Adrenal gland (tissue), 12 donors: ENCODE data around the gene TEX11. TPM values are rescaled to one million over a fixed set of nuclear protein-coding genes. Genes with fewer than 3 reads are reported as not detected.
"Not testable (repeated sequence)": the region's sequence is repeated elsewhere in the genome, so short reads cannot be mapped to it uniquely, and the experiment has no call there.

Source experiments
- DNase-seq, 7 donors: peaks; one replicate each; pipeline ENCODE4 v3.0.0-alpha.2; 2019 to 2020
- H3K27ac ChIP-seq, 5 donors: fragments of 200-600 bp; sonication (generic) in 4 of 5; 1 replicate in 3 of 5; 2 replicates in 2 of 5; pipeline versions ENCODE4 v1.5.1 to v1.8.0; 2016 to 2020; ENCODE audit warnings: mild to moderate bottlenecking in 1 of 5
- H3K27me3 ChIP-seq: fragments of 200-600 bp; 2 replicates; pipeline ENCODE4 v1.8.0; 2021
- H3K36me3 ChIP-seq, 2 donors: fragments of 200-600 bp; replicated peaks in 1 of 2; 1 replicate in 1 of 2; 2 replicates in 1 of 2; pipeline versions ENCODE4 v1.5.1 to v1.8.0; 2018 to 2022
- H3K4me1 ChIP-seq, 2 donors: fragments of 200-600 bp; replicated peaks in 1 of 2; 1 replicate in 1 of 2; 2 replicates in 1 of 2; pipeline versions ENCODE4 v1.5.1 to v1.8.0; 2018 to 2021
- H3K4me3 ChIP-seq, 4 donors: fragments of 200-600 bp; sonication (generic) in 3 of 4; one replicate each; pipeline ENCODE4 v1.5.1; 2016 to 2018
- H3K9me3 ChIP-seq, 3 donors: fragments of 200-600 bp; sonication (generic) in 1 of 3; replicated peaks in 1 of 3; 1 replicate in 2 of 3; 2 replicates in 1 of 3; pipeline versions ENCODE4 v1.5.1 to v1.8.0; 2016 to 2021
- POLR2A ChIP-seq, 2 donors: fragments of 450-650 bp; IDR thresholded peaks; one replicate each; pipeline ENCODE4 v1.6.1; 2017; ENCODE audit warnings: antibody characterized with exemption in 2 of 2, mild to moderate bottlenecking in 2 of 2, moderate library complexity in 1 of 2
- WGBS, 4 donors: extraction: QIAGEN DNeasy Blood & Tissue Kit in 2 of 4; methylation state at CpG; one replicate each; pipeline versions ENCODE4 v1.1.5 to v1.1.7; 2013 to 2017; 5-methylcytosine and 5-hydroxymethylcytosine counted together
- intact Hi-C, 2 donors: fragments of 100-400 bp; cut with DNase I; formaldehyde crosslinking; loops; one replicate each; pipeline versions ENCODE4 v1.14.1 to v1.15.0; 2022 to 2023
- polyA plus RNA-seq, 3 donors: library from polyadenylated mRNA; stranded (reverse); fragments of 200-250 nt in 2 of 3; fragments of 350-450 nt in 1 of 3; fragmentation: Illumina TruSeq in 1 of 3; extraction: RNeasy Lipid Tissue Mini Kit (QIAGEN cat#74804) in 1 of 3; gene quantifications; one replicate each; pipeline ENCODE4 v1.2.3, GENCODE V29; 2013 to 2014
- total RNA-seq, 9 donors: library from RNA; depleted of rRNA in 4 of 9; stranded (reverse); fragments of >200 nt in 4 of 9; fragments of 120-200 nt in 1 of 9; fragmentation: NEBNext Ultra II Directional in 1 of 9; extraction: Animal tissue kit (Norgen Biotek cat#: 25700) in 1 of 9; gene quantifications; one replicate each; pipeline versions ENCODE4 v1.1.0 to v1.2.4, GENCODE V29; 2013 to 2023
- TF ChIP-seq, protein P1 (sequence below), 6 experiments: fragments of 450-650 bp in 4 of 6; fragments of 200-600 bp in 2 of 6; sonication (generic) in 1 of 6; IDR thresholded peaks; 1 replicate in 5 of 6; 2 replicates in 1 of 6; pipeline versions ENCODE4 v1.5.1 to v1.8.0; 2016 to 2021; ENCODE audit warnings: antibody characterized with exemption in 6 of 6, mild to moderate bottlenecking in 2 of 6, moderate library complexity in 1 of 6
- donor health status: healthy with polysubstance abuse.
- donor health status: Bipolar disorder and iron deficiency.
- donor health status: DM: yes; HTN: yes; CAD: no.
- donor health status: DM: no; HTN: no; CAD: no.
- donor health status: DM: no; HTN: no; CAD: no.
- donor health status: DM: yes; HTN: yes; CAD: no.

Gene TEX11
- total and polyA plus RNA-seq, 12 donors: 0.13 TPM; not detected in 11

DNA sequence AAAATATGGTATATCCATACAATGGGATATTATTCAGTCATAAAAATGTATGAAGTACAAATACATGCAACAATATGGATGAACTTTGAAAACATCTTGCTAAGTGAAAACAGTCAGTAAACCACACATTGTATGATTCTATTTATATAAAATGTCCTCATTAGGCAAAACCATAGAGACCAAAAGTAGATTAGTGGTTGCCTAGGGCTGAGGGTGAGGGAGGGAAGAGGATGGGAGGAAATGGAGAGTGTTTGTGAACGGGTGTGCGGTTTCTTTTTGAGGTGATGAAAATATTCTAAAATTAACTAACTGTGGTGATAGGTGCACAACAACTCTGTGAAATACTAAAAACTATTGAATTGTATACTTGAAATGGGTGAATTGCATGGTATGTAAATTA, 29.6 kb downstream of the TEX11 start:
- no peak for DNase-seq
- Histone ChIP-seq H3K4me3 (no peak overlapping the region), H3K27ac (no peak overlapping the region), H3K4me1 (no peaks in the 10 kb centered on the region), H3K27me3 (peaks cover 9% of the 10 kb centered on the region), H3K36me3 (no peaks in the 10 kb centered on the region), H3K9me3 (no peaks in the 10 kb centered on the region)
- 72 to 84% (median 76%) methylated on average over 2 of the region's 2 CpGs for WGBS, 4 donors
- no peak for TF ChIP-seq POLR2A (IDR thresholded peaks at IDR 0.05)
- TF ChIP-seq, protein P1, sequence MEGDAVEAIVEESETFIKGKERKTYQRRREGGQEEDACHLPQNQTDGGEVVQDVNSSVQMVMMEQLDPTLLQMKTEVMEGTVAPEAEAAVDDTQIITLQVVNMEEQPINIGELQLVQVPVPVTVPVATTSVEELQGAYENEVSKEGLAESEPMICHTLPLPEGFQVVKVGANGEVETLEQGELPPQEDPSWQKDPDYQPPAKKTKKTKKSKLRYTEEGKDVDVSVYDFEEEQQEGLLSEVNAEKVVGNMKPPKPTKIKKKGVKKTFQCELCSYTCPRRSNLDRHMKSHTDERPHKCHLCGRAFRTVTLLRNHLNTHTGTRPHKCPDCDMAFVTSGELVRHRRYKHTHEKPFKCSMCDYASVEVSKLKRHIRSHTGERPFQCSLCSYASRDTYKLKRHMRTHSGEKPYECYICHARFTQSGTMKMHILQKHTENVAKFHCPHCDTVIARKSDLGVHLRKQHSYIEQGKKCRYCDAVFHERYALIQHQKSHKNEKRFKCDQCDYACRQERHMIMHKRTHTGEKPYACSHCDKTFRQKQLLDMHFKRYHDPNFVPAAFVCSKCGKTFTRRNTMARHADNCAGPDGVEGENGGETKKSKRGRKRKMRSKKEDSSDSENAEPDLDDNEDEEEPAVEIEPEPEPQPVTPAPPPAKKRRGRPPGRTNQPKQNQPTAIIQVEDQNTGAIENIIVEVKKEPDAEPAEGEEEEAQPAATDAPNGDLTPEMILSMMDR (IDR thresholded peaks at IDR 0.05): no peak
- intact Hi-C loops: no loop called here

DNA sequence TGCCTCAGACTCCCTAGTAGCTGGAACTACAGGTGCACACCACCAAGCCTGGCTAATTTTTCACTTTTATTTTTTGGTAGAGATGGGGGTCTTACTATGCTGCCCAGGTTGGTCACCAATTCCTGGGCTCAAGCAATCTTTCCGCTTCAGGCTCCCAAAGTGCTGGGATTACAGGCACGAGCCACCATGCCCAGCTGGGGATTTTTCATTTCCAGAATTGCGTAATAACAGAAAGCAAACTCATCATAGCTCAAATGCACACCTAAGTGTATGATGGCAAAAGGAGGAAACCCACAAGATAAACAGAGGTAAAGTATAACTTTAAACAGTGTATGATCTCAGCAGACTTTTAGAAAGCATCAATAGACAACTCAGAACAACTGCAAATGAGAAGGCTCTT, 56.2 kb downstream of the TEX11 start:
- no peaks in the 10 kb centered on the region for H3K4me1 ChIP-seq
- DNase-seq: no peak
- no peak overlapping the region for H3K4me3 ChIP-seq
- intact Hi-C loops: no loop called here
- no peaks in the 10 kb centered on the region for H3K36me3 ChIP-seq
- peaks cover 23% of the 10 kb centered on the region for H3K27me3 ChIP-seq
- TF ChIP-seq, protein P1 (IDR thresholded peaks at IDR 0.05): no peak
- TF ChIP-seq POLR2A (IDR thresholded peaks at IDR 0.05): no peak
- no peak overlapping the region for H3K27ac ChIP-seq
- WGBS, 4 donors: 78 to 83% (median 79%) methylated on average over 3 of the region's 3 CpGs
- H3K9me3 ChIP-seq: no peaks in the 10 kb centered on the region

DNA sequence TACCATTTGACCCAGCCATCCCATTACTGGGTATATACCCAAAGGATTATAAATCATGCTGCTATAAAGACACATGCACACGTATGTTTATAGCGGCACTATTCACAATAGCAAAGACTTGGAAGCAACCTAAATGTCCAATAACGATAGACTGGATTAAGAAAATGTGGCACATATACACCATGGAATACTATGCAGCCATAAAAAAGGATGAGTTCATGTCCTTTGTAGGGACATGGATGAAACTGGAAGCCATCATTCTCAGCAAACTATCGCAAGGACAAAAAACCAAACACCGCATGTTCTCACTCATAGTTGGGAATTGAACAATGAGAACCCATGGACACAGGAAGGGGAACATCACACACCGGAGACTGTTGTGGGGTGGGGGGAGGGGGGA, 64.4 kb downstream of the TEX11 start:
- H3K27me3 ChIP-seq, H3K4me3 ChIP-seq, intact Hi-C loops, H3K4me1 ChIP-seq, H3K27ac ChIP-seq, DNase-seq, H3K36me3 ChIP-seq, H3K9me3 ChIP-seq: not testable (repeated sequence)
- 84 to 100% (median 87%) methylated on average over 2 to 6 of the region's 6 CpGs for WGBS, 4 donors

DNA sequence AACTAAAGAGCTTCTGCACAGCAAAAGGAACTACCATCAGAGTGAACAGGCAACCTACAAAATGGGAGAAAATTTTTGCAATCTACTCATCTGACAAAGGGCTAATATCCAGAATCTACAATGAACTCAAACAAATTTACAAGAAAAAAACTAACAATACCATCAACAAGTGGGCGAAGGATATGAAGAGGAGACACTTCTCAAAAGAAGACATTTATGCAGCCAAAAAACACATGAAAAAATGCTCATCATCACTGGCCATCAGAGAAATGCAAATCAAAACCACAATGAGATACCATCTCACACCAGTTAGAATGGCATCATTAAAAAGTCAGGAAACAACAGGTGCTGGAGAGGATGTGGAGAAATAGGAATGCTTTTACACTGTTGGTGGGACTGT, 64.9 kb downstream of the TEX11 start:
- DNase-seq, H3K27me3 ChIP-seq, H3K4me3 ChIP-seq, H3K27ac ChIP-seq, H3K4me1 ChIP-seq, H3K36me3 ChIP-seq, H3K9me3 ChIP-seq, intact Hi-C loops: not testable (repeated sequence)
- WGBS, 4 donors: 79 to 93% (median 88%) methylated on average over 1 of the region's 1 CpG

DNA sequence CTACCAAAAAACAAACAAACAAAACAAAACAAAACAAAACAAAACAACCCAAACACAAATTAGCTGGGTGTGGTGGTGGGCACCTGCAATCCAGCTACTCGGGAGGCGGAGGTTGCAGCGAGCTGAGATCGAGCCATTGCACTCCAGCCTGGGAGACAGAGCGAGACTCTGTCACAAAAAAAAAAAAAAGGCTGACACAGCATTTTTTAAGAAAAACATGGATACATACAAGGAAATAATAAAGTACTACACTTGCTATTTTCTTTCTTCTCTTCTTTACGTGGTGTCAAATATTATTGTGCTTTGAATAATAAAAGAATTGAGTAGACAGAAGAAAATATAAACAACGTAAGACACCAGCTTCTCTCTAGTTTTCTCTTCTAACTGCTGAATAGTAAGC, 73.9 kb downstream of the TEX11 start:
- DNase-seq: no peak
- H3K4me3 ChIP-seq: no peak overlapping the region
- no peak overlapping the region for H3K27ac ChIP-seq
- TF ChIP-seq, protein P1 (IDR thresholded peaks at IDR 0.05): no peak
- no peak for TF ChIP-seq POLR2A (IDR thresholded peaks at IDR 0.05)
- intact Hi-C loops: no loop called here
- 83 to 87% (median 85%) methylated on average over 7 of the region's 7 CpGs for WGBS, 4 donors
- H3K9me3 ChIP-seq: no peaks in the 10 kb centered on the region
- H3K36me3 ChIP-seq: no peaks in the 10 kb centered on the region
- peaks cover 9% of the 10 kb centered on the region for H3K27me3 ChIP-seq
- no peaks in the 10 kb centered on the region for H3K4me1 ChIP-seq
